Measurements from ENCODE around the gene SUN2. TPM values are rescaled to one million over a fixed set of nuclear protein-coding genes. Genes with fewer than 3 reads are reported as not detected.

The SUN2 gene
- total and polyA plus RNA-seq, 2 donors (not counting 1 experiment from before 2014, with no cell fraction given), result 27.4 to 76.6 TPM

GRCh38 chr22:38788021-38788816 lies 32.4 kb upstream of the SUN2 start:
- H2AFZ ChIP-seq (ENCODE audit: low read length), result no peak overlapping the region

GRCh38 chr22:38786631-38787030 lies 30.8 kb upstream of the SUN2 start:
- H3K79me2 ChIP-seq (ENCODE audit: control insufficient read depth, insufficient read depth, low read length), result no peaks in the 10 kb centered on the region
- H3K9me3 ChIP-seq (ENCODE audit: control insufficient read depth, insufficient read depth, low read depth, low read length), result no peaks in the 10 kb centered on the region
- H3K4me2 ChIP-seq (ENCODE audit: extremely low read depth, insufficient read depth, low read length), result no peak overlapping the region
- no peak overlapping the region for H3K4me3 ChIP-seq (replicated peaks in 1 of 4; ENCODE audit: control extremely low read depth in 1 of 4, insufficient read depth in 1 of 4, low read depth in 3 of 4, low read length in 4 of 4)
- DNase-seq (ENCODE audit: low read depth in 2 of 2), result no peak
- H3K4me1 ChIP-seq (ENCODE audit: control insufficient read depth, extremely low read depth, insufficient read depth, low read length), result peaks cover 13% of the 10 kb centered on the region
- H2AFZ ChIP-seq (ENCODE audit: low read length), result no peak overlapping the region
- no peaks in the 10 kb centered on the region for H4K20me1 ChIP-seq (ENCODE audit: control insufficient read depth, extremely low read depth, insufficient read depth, low read length)
- H3K27me3 ChIP-seq (ENCODE audit: control insufficient read depth, insufficient read depth, low read length), result no peaks in the 10 kb centered on the region
- H3K36me3 ChIP-seq (ENCODE audit: control insufficient read depth, insufficient read depth, low read length), result peaks cover 2% of the 10 kb centered on the region
- H3K27ac ChIP-seq (ENCODE audit: insufficient read depth, low read length), result no peak overlapping the region
- no peak for TF ChIP-seq EZH2 (IDR thresholded peaks at IDR 0.05; ENCODE audit: low read length, missing control alignments)
- TF ChIP-seq CTCF (conservative IDR thresholded peaks at IDR 0.05 in 1 of 2, IDR thresholded peaks at IDR 0.05 in 1 of 2; ENCODE audit: low read depth in 1 of 2, low read length in 2 of 2), result no peak
- no peak overlapping the region for H3K9ac ChIP-seq (ENCODE audit: insufficient read depth, low read length)

More at GRCh38 chr22:38788021-38788816, 32.4 kb upstream of the SUN2 start:
- Histone ChIP-seq H3K27me3 (ENCODE audit: control insufficient read depth, insufficient read depth, low read length) (no peaks in the 10 kb centered on the region), H3K9ac (ENCODE audit: insufficient read depth, low read length) (no peak overlapping the region), H3K9me3 (ENCODE audit: control insufficient read depth, insufficient read depth, low read depth, low read length) (no peaks in the 10 kb centered on the region), H4K20me1 (ENCODE audit: control insufficient read depth, extremely low read depth, insufficient read depth, low read length) (no peaks in the 10 kb centered on the region), H3K4me2 (ENCODE audit: extremely low read depth, insufficient read depth, low read length) (peak overlapping the region; percentile 32), H3K4me1 (ENCODE audit: control insufficient read depth, extremely low read depth, insufficient read depth, low read length) (peaks cover 17% of the 10 kb centered on the region), H3K27ac (ENCODE audit: insufficient read depth, low read length) (peak overlapping the region; percentile 57), H3K79me2 (ENCODE audit: control insufficient read depth, insufficient read depth, low read length) (peaks cover under 1% of the 10 kb centered on the region), H3K4me3 (replicated peaks in 1 of 4; ENCODE audit: control extremely low read depth in 1 of 4, insufficient read depth in 1 of 4, low read depth in 3 of 4, low read length in 4 of 4) (no peak overlapping the region), H3K36me3 (ENCODE audit: control insufficient read depth, insufficient read depth, low read length) (peaks cover 2% of the 10 kb centered on the region)
- DNase-seq (ENCODE audit: low read depth in 2 of 2), result peak; percentile 97 to 98
- TF ChIP-seq CTCF (conservative IDR thresholded peaks at IDR 0.05 in 1 of 2, IDR thresholded peaks at IDR 0.05 in 1 of 2; ENCODE audit: low read depth in 1 of 2, low read length in 2 of 2) (no peak), EZH2 (IDR thresholded peaks at IDR 0.05; ENCODE audit: low read length, missing control alignments) (no peak)

- Histone ChIP-seq H3K9me3 (ENCODE audit: control insufficient read depth, insufficient read depth, low read depth, low read length) (no peaks in the 10 kb centered on the region), H3K4me3 (replicated peaks in 1 of 4; ENCODE audit: control extremely low read depth in 1 of 4, insufficient read depth in 1 of 4, low read depth in 3 of 4, low read length in 4 of 4) (no peak overlapping the region), H3K36me3 (ENCODE audit: control insufficient read depth, insufficient read depth, low read length) (peaks cover 4% of the 10 kb centered on the region), H3K4me1 (ENCODE audit: control insufficient read depth, extremely low read depth, insufficient read depth, low read length) (peaks cover 13% of the 10 kb centered on the region), H4K20me1 (ENCODE audit: control insufficient read depth, extremely low read depth, insufficient read depth, low read length) (no peaks in the 10 kb centered on the region), H3K79me2 (ENCODE audit: control insufficient read depth, insufficient read depth, low read length) (no peaks in the 10 kb centered on the region), H3K4me2 (ENCODE audit: extremely low read depth, insufficient read depth, low read length) (no peak overlapping the region), H3K9ac (ENCODE audit: insufficient read depth, low read length) (no peak overlapping the region), H3K27me3 (ENCODE audit: control insufficient read depth, insufficient read depth, low read length) (no peaks in the 10 kb centered on the region), H3K27ac (ENCODE audit: insufficient read depth, low read length) (no peak overlapping the region), H2AFZ (ENCODE audit: low read length) (no peak overlapping the region)
- DNase-seq (ENCODE audit: low read depth in 2 of 2), result no peak
- TF ChIP-seq CTCF (conservative IDR thresholded peaks at IDR 0.05 in 1 of 2, IDR thresholded peaks at IDR 0.05 in 1 of 2; ENCODE audit: low read depth in 1 of 2, low read length in 2 of 2) (no peak), EZH2 (IDR thresholded peaks at IDR 0.05; ENCODE audit: low read length, missing control alignments) (no peak)
Observed at GRCh38 chr22:38784856-38785255, 29.1 kb upstream of the SUN2 start.

Data from fibroblast of lung (primary cell).